ENCODE results near the gene GRIN3B. TPM values are rescaled to one million over a fixed set of nuclear protein-coding genes. Genes with fewer than 3 reads are reported as not detected.

The GRIN3B gene
- total RNA-seq, 1 experiment from 2014 or later: 0.24 TPM

GRCh38 chr19:1041835-1042685 is 41.8 kb downstream of the GRIN3B start:
- DNase-seq (ENCODE audit: low read depth): peak; percentile 67

- DNase-seq (ENCODE audit: low read depth): no peak
Observed at GRCh38 chr19:1042689-1043511, 42.7 kb downstream of the GRIN3B start.

GRCh38 chr19:1045247-1045603 is 45.0 kb downstream of the GRIN3B start:
- no peak for DNase-seq (ENCODE audit: low read depth)

- DNase-seq (ENCODE audit: low read depth): no peak
Observed at GRCh38 chr19:1046117-1046626, 46.0 kb downstream of the GRIN3B start.

- DNase-seq (ENCODE audit: low read depth): no peak
Observed at GRCh38 chr19:1046836-1047695, 46.8 kb downstream of the GRIN3B start.

- no peak for DNase-seq (ENCODE audit: low read depth)
Observed at GRCh38 chr19:1047696-1048147, 47.5 kb downstream of the GRIN3B start.

GRCh38 chr19:1049106-1049505 is 48.9 kb downstream of the GRIN3B start:
- no peak for DNase-seq (ENCODE audit: low read depth)

GRCh38 chr19:1049800-1050199 is 49.6 kb downstream of the GRIN3B start:
- no peak for DNase-seq (ENCODE audit: low read depth)

- no peak for DNase-seq (ENCODE audit: low read depth)
Observed at GRCh38 chr19:1050989-1051788, 51.0 kb downstream of the GRIN3B start.

- DNase-seq (ENCODE audit: low read depth): no peak
Observed at GRCh38 chr19:1051791-1052190, 51.6 kb downstream of the GRIN3B start.

GRCh38 chr19:1052349-1052975 is 52.2 kb downstream of the GRIN3B start:
- no peak for DNase-seq (ENCODE audit: low read depth)

GRCh38 chr19:1053176-1054101 is 53.2 kb downstream of the GRIN3B start:
- no peak for DNase-seq (ENCODE audit: low read depth)

GRCh38 chr19:1054102-1055027 is 54.1 kb downstream of the GRIN3B start:
- DNase-seq (ENCODE audit: low read depth): no peak

- no peak for DNase-seq (ENCODE audit: low read depth)
Observed at GRCh38 chr19:1055028-1055425, 54.8 kb downstream of the GRIN3B start.

- DNase-seq (ENCODE audit: low read depth): no peak
Observed at GRCh38 chr19:1055886-1056620, 55.8 kb downstream of the GRIN3B start.

- peak; percentile 66 for DNase-seq (ENCODE audit: low read depth)
Observed at GRCh38 chr19:1057176-1057855, 57.1 kb downstream of the GRIN3B start.

GRCh38 chr19:1058112-1058511 is 57.9 kb downstream of the GRIN3B start:
- DNase-seq (ENCODE audit: low read depth): no peak

All from RPMI7951 (cell line).